Cerebellar nuclear complex (tissue), 1 donor: ENCODE data around the gene ZNF45.
A peak's percentile ranks its signal among the peaks of the same experiment; 100 is the strongest.
"Not testable (repeated sequence)": the region's sequence is repeated elsewhere in the genome, so short reads cannot be mapped to it uniquely, and the experiment has no call there.

ENCODE experiments used
- DNase-seq, 2 experiments: peaks; one replicate each; lab custom pipeline; 2025; lab: John Stamatoyannopoulos, UW

The ZNF45 gene

GRCh38 chr19:43913383-43913782 lies 21.7 kb downstream of the ZNF45 start:
- DNase-seq, result no peak

- no peak for DNase-seq
Observed at GRCh38 chr19:43910884-43911283, 24.2 kb downstream of the ZNF45 start.

GRCh38 chr19:43908659-43909058 lies 26.4 kb downstream of the ZNF45 start:
- DNase-seq, result no peak

- no peak for DNase-seq
Observed at GRCh38 chr19:43906774-43907173, 28.3 kb downstream of the ZNF45 start.

GRCh38 chr19:43905897-43906296 lies 29.2 kb downstream of the ZNF45 start:
- DNase-seq, result no peak

GRCh38 chr19:43902399-43902798 lies 32.7 kb downstream of the ZNF45 start:
- DNase-seq, result no peak

- DNase-seq, result peak; percentile 29 to 56
Observed at GRCh38 chr19:43901395-43902390, 33.4 kb downstream of the ZNF45 start.

- DNase-seq, result no peak
Observed at GRCh38 chr19:43895727-43896308, 39.3 kb downstream of the ZNF45 start.

GRCh38 chr19:43883864-43884263 lies 51.2 kb downstream of the ZNF45 start, which contains the start of gene ZNF404:
Gene ZNF404, minus strand, starts transcription at chr19:43883964.
- DNase-seq, result no peak

GRCh38 chr19:43880483-43880882 lies 54.6 kb downstream of the ZNF45 start:
- DNase-seq, result no peak

- no peak for DNase-seq
Observed at GRCh38 chr19:43872547-43873336, 62.3 kb downstream of the ZNF45 start.

- DNase-seq, result not testable (repeated sequence)
Observed at GRCh38 chr19:43866923-43867322, 68.2 kb downstream of the ZNF45 start.
